ENCODE measurements around the gene MST1.

MST1 gene

DNA sequence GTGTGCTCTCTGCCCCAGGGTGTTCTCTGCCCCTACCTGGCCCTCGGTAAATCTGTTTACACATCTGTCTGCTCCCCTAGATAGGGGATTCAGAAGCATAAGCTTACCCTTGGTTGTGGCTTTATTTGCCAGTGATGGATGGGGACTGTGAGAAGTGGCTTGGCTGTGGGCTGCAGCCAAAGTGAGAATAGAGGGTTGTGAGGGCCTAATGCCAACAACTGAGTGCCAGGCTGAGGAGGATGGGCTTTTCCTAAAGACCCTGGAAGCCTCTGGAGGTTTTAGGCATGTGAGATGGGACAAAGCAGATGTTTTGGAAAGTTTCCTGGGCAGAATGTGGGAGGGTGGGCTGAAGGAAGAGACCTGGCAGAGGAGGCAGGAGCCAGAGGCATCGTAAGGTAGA is 30.6 kb downstream of the MST1 start:
- no peak for FAIRE-seq

DNA sequence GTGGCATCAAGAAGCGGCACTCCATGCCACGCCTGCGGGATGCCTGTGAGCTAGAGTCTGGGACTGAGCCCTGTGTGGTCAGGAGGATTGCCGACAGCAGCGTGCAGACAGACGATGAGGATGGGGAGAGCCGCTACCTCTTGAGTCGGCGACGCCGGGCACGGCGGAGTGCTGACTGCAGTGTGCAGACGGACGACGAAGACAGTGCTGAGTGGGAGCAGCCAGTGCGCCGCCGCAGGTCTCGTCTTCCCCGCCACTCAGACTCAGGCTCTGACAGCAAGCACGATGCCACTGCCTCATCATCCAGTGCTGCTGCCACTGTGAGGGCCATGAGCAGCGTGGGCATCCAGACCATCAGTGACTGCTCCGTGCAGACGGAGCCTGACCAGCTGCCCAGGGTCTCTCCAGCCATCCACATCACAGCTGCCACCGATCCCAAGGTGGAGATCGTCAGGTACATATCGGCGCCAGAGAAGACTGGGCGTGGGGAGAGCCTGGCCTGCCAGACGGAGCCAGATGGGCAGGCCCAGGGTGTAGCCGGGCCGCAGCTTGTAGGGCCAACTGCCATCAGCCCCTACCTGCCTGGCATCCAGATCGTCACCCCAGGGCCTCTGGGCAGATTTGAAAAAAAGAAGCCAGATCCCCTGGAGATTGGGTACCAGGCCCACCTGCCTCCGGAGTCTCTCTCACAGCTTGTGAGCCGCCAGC is 31.9 kb downstream of the MST1 start:
- FAIRE-seq = no peak
- DNase-seq (ENCODE audit: low spot score) = no peak

More for the DNA sequence above, 30.6 kb downstream of the MST1 start:
- DNase-seq (ENCODE audit: low spot score) = no peak

DNA sequence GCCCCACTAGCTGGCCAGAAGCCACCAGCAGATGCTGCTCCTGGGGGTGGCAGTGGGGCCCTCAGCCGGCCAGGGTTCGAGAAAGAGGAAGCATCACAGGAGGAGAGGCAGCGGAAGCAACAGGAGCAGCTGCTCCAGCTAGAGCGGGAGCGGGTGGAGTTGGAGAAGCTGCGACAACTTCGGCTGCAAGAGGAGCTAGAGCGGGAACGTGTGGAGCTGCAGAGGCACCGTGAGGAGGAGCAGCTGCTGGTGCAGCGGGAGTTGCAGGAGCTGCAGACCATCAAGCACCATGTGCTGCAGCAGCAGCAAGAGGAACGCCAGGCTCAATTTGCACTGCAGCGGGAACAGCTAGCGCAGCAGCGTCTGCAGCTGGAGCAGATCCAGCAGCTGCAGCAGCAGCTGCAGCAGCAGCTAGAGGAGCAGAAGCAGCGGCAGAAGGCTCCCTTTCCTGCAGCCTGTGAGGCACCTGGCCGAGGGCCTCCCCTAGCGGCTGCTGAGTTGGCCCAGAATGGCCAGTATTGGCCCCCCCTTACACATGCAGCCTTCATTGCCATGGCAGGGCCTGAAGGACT is 32.6 kb downstream of the MST1 start:
- no peak for FAIRE-seq
- no peak for DNase-seq (ENCODE audit: low spot score)

DNA sequence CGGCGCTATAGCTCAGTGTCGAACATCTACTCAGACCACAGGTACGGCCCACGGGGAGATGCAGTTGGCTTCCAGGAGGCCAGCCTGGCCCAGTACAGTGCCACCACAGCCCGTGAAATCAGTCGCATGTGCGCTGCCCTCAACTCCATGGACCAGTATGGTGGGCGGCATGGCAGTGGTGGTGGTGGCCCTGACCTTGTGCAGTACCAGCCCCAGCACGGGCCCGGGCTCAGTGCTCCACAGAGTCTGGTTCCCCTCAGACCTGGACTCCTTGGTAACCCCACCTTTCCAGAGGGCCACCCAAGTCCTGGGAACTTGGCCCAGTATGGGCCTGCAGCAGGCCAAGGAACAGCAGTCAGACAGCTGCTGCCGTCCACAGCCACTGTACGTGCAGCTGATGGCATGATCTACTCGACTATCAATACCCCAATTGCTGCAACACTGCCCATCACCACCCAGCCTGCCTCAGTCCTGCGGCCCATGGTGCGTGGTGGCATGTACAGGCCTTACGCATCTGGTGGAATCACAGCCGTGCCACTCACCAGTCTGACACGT is 33.5 kb downstream of the MST1 start:
- no peak for DNase-seq (ENCODE audit: low spot score)

DNA sequence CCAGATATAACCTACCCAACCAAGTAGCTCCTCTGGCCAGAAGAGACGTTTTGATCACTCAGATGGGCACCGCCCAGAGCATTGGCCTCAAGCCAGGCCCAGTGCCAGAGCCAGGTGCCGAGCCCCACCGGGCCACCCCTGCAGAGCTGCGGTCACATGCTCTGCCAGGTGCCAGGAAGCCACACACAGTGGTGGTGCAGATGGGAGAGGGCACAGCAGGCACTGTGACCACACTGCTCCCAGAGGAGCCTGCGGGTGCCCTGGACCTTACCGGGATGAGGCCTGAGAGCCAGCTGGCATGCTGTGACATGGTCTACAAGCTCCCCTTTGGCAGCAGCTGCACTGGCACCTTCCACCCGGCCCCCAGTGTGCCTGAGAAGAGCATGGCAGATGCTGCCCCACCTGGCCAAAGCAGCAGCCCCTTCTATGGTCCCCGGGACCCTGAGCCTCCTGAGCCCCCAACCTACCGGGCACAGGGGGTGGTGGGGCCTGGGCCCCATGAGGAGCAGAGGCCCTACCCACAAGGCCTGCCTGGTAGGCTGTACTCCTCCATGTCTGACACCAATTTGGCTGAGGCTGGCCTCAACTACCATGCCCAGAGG is 34.2 kb downstream of the MST1 start:
- FAIRE-seq (no peak), DNase-seq (ENCODE audit: low spot score) (no peak)

More for the DNA sequence above, 33.5 kb downstream of the MST1 start:
- FAIRE-seq = no peak

DNA sequence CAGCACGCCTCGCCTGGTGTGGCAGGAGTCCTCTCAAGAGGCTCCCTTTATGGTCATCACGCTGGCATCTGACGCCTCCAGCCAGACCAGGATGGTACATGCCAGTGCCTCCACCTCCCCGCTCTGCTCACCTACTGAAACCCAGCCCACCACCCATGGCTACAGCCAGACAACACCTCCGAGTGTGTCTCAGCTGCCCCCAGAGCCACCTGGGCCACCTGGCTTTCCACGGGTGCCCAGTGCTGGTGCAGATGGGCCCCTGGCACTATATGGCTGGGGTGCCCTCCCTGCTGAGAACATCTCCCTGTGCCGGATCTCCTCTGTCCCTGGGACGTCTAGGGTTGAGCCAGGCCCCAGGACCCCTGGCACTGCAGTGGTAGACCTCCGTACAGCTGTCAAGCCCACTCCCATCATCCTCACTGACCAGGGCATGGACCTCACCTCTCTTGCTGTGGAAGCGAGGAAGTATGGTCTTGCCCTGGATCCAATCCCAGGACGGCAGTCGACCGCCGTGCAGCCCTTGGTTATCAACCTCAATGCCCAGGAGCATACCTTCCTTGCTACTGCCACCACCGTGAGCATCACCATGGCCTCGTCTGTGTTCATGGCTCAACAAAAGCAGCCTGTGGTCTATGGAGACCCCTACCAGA is 35.0 kb downstream of the MST1 start:
- FAIRE-seq = no peak
- no peak for DNase-seq (ENCODE audit: low spot score)

DNA sequence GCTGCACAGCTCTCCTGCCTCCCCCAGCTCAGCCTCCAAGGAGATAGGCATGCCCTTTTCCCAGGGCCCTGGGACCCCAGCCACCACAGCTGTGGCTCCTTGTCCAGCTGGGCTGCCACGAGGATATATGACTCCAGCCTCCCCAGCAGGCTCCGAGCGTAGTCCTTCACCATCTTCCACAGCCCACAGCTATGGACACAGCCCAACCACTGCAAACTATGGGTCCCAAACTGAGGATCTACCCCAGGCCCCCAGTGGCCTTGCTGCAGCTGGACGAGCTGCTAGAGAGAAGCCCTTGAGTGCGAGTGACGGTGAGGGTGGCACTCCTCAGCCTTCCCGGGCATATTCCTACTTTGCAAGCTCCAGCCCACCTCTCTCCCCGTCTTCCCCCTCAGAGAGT is 35.7 kb downstream of the MST1 start:
- DNase-seq (ENCODE audit: low spot score) (no peak), FAIRE-seq (no peak)

DNA sequence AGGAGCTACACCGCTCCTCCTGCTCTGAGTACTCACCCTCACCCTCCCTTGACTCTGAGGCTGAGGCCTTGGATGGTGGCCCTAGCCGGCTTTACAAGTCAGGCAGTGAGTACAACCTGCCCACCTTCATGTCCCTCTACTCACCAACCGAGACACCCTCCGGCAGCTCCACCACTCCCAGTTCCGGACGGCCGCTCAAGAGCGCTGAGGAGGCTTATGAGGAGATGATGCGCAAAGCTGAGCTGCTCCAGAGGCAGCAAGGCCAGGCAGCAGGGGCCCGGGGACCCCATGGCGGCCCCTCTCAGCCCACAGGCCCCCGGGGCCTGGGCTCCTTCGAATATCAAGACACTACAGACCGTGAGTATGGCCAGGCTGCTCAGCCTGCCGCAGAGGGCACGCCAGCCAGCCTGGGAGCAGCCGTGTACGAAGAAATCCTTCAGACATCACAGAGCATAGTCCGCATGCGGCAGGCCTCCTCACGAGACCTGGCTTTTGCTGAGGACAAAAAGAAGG is 36.3 kb downstream of the MST1 start:
- FAIRE-seq (no peak), DNase-seq (ENCODE audit: low spot score) (no peak)

DNA sequence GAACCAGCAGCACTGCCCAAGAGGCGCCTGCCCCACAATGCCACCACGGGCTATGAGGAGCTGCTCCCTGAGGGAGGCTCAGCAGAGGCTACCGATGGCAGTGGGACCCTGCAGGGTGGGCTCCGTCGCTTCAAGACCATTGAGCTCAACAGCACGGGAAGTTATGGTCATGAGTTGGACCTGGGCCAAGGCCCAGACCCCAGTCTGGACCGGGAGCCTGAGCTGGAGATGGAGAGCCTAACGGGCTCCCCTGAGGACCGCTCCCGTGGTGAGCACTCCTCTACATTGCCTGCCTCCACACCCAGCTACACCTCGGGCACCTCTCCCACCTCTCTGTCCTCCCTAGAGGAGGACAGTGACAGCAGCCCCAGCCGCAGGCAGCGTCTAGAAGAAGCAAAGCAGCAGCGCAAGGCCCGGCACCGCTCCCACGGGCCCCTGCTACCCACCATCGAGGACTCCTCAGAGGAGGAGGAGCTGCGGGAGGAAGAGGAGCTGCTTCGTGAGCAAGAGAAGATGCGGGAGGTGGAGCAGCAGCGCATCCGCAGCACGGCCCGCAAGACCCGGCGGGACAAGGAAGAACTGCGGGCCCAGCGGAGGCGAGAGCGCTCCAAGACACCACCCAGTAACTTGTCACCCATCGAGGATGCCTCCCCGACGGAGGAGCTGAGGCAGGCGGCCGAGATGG is 36.9 kb downstream of the MST1 start:
- DNase-seq (ENCODE audit: low spot score) (no peak), FAIRE-seq (no peak)

DNA sequence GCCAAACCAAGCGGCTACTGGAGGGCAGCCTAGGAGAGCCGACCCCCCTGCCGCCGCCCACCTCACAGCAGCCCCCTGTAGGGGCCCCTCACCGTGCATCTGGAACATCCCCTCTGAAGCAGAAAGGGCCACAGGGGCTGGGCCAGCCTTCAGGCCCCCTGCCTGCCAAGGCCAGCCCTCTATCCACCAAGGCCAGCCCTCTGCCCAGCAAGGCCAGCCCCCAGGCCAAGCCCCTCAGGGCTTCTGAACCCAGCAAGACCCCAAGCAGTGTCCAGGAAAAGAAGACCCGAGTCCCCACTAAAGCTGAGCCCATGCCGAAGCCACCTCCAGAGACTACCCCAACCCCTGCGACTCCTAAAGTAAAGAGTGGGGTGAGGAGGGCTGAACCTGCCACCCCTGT is 38.6 kb downstream of the MST1 start:
- DNase-seq (ENCODE audit: low spot score) = no peak
- FAIRE-seq = no peak

DNA sequence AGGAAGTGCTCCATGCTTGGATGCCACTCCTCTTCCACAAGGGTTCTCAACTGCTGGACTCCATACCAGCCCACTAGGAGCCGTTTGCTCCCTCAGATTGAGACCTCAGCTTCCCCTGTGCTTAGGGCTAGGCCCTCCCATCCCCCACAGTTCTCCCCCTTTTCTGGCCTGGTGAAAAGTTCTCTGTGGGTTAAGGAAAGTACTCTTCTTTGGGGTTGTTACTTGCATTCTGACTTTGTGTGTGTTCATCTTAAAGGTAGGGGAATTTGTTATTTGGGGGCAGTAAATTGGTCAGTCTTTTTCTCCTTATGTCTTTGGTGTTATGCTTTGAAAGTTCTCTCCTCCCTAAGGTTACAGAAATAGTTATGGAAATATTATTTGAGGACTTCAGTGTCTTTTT is 39.1 kb downstream of the MST1 start:
- DNase-seq (ENCODE audit: low spot score) (no peak), FAIRE-seq (no peak)

DNA sequence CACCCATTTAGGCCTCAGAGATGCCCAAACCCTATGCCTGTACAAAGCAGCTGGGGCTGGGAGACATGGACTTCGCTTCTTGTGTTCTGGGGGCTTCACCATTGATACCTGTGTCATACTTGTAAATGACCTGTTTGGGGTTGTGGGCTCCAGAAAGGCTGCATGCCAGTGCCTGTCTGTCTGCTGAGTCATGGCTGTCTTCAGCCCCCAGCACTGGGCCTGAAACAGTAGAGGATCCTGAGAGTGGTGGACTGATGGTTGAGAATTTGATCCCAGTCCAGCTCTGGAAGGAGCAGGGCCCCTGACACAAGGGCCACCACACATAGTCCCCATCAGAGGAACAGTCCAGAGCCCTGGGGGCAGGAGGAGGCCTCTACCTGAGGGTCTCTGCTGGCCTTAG is 39.7 kb downstream of the MST1 start:
- FAIRE-seq (no peak), DNase-seq (ENCODE audit: low spot score) (no peak)

DNA sequence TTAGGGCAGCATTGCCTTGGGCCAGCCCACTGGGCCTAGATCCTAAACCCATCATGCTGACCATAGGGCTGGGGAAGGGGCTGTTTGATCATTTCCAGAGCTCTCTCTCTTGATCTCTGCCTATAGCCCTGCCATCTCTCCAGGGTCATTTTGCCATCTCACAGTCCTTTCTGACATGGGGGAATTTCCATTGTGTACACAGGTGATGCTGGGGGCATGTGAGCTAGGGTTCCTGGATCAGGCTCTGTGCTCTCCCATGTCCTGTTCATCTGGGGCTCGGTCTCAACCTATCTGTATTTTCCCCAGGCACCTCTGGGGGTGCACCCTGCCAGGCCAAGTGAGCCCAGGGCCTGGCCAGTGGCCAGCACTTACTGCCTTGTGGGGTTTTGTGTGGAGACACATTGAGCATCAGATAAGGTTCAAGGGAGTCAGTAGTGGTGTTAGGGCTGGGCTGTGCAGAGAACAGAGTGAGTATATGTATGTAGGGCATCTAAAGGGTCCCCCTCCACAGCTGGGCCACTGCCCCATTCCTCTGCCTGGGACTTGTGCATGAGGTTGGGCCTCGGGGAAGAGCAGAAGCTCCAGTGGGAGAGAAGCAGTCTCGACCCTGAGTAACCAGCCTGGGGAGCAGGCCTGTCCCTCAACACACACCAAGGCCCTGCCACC is 40.8 kb downstream of the MST1 start:
- DNase-seq (ENCODE audit: low spot score) (no peak), FAIRE-seq (no peak)

DNA sequence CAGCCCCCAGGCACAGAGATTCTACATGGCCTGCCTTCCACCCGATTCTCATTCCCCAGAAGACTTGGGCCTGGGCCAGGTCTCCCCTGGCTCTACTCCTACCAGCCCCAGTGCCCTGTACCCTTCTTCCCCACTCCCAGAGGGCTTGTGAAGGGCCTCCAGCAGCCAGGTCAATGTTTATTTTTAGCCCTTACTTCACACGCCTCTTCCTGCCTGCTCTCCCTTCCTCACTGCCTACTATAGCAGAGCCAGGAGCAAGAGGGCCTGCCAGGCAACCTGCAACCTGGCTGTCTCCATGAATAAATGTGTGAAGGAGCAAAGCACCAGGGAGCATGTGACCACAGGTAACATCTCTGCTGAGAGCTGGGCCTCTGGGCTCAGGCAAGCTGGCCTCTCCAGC is 41.5 kb downstream of the MST1 start:
- FAIRE-seq (no peak), DNase-seq (ENCODE audit: low spot score) (no peak)

DNA sequence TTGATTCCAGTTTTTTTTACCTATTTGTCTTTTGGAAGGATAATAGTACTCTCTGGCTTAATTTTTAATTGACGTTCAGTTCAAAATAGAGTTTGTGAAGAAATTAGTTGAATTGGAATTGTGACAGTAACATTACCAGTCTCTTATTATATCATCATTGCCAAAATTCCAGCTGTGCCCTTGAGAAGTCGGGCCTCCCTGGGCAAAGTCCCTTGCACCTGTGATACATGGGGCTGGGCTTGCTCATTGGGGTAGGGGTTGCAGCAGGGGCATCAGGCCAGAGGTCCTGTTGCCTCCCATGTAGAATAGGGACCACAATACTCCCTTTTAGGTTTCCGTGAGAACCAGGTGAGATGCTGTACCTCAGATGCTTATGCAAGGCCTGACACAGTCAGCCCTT is 43.0 kb downstream of the MST1 start:
- DNase-seq (ENCODE audit: low spot score) (no peak), FAIRE-seq (no peak)

DNA sequence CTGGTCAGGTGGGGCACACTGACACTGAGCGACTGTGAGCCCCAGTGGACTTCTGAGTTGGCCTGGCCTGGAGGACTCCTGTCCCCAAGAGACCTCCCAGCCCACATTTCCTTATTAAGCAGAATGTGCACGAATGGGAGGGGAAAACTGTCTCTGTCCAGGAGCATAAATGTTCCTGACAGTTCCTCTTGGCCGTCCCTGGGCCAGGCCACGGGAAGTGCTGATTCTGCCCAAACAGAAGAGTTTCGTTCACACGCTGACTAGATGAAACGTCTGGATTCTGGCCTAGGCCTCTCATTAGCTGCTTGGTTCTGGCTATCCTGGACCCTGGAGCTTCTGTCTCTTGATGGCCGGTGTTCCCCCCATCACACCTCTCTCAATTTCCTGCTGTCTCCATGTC is 44.6 kb downstream of the MST1 start:
- FAIRE-seq (no peak), DNase-seq (ENCODE audit: low spot score) (no peak)

DNA sequence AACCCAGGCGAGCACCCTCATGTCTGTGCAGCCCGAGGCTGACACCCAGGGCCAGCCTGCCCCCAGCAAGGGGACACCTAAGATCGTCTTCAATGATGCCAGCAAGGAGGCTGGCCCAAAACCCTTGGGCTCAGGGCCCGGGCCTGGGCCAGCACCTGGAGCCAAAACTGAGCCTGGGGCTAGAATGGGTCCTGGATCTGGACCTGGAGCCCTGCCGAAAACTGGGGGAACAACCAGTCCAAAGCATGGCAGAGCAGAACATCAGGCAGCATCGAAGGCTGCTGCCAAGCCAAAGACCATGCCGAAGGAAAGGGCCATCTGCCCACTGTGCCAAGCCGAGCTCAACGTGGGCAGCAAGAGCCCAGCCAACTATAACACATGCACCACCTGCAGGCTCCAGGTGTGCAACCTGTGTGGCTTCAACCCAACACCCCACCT is 46.5 kb downstream of the MST1 start:
- DNase-seq (ENCODE audit: low spot score) = no peak
- no peak for FAIRE-seq

DNA sequence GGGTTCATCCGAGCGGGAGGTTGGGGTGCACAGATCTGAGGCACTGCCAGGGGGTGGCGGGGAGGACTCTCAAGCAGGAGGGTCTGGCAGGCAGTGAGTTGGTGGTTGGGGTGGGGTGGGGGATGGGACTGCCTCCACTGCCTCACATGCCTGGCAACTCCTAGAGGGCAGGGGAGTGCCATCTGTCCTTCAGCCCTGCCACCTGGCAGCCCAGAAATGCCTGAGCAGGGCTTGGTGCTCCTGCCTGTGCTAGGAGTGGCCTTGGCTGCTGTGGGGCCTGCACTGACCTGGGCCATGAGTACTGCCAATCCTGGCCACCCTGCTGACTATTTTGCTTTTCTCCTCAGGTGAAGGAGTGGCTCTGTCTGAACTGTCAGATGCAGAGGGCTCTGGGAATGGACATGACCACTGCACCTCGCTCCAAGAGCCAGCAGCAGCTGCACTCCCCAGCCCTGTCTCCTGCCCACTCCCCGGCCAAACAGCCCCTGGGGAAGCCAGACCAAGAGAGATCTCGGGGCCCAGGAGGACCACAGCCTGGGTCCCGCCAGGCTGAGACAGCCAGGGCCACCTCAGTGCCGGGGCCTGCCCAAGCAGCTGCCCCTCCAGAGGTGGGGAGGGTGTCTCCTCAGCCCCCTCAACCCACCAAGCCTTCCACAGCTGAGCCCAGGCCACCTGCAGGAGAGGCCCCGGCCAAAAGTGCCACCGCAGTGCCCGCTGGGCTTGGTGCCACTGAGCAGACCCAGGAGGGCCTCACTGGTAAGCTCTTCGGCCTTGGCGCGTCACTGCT is 47.2 kb downstream of the MST1 start:
- no peak for FAIRE-seq
- no peak for DNase-seq (ENCODE audit: low spot score)

DNA sequence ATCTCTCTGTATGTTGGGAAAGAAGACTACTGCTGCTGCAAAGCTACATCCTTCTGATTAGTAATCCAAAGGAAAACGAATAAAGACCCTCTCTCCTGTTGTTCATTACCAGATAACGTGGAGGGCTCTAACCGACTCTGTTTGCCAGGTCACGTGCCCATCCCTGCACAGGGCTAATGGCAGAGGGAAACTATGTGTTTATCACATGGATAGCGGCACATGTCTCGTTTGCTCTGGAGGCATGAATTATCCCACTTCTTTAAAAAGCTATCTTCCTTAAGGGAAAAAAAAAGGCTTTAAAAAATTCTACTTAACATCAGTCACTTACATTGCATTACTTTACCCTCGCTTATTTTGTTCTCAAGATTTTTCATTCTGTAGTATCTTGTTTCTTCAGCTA is 48.0 kb downstream of the MST1 start:
- DNase-seq (ENCODE audit: low spot score) (no peak), FAIRE-seq (no peak)

DNA sequence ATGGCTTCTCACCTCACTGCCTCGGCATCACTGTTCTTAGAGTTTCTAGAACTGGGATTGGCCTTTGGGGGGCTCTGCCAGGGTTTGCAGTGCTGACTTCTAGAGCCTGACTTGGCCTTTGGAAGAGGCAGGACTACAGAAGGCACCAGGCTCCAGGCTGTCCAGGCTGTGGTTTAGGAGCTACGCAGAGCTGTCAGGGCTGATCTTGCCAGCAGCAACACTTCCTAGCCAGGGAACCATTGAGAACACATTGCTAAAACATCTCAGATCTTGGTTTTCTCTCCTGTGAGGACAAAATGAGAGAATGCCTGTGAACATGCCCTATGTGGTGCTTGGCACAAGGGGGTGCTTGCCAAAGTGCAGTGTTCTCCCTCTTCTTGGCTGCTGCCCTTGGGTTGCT is 49.7 kb downstream of the MST1 start:
- FAIRE-seq = no peak
- no peak for DNase-seq (ENCODE audit: low spot score)
